C4-2B (cell line): ENCODE measurements around the gene TMEM117.

Source experiments
- CTCF ChIP-seq: fragments of 450-650 bp; conservative IDR thresholded peaks from 2 replicates; pipeline ENCODE4 v1.5.1; 2017; ENCODE audit warnings: mild to moderate bottlenecking
- ZFX ChIP-seq: fragments of 450-650 bp; IDR thresholded peaks from 2 replicates; pipeline ENCODE4 v1.6.1; 2017

DNA sequence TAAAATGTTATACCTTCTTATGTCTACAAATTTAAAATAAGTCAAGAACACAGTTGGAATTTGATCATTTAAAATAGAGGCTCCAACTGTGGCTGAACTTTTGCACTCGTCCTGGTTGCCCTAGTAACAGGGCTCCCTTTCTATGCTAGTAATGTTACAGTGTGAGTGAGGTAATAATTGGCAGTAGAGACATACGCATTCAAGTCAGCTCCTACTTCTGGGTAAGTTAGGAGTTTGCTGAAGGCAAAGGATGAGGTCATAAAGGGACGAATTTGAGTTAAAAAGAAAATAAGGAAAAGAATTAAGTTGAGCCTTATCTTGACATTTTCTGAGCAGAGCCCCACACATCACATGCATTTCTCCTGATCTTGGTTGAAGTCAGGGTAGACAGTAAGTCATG is 129.1 kb downstream of the TMEM117 start:
- TF ChIP-seq CTCF (no peak), ZFX (no peak)
